Measurements from ENCODE around the gene MMD.
"Not testable (repeated sequence)": the region's sequence is repeated elsewhere in the genome, so short reads cannot be mapped to it uniquely, and the experiment has no call there.

Gene MMD, protein sequence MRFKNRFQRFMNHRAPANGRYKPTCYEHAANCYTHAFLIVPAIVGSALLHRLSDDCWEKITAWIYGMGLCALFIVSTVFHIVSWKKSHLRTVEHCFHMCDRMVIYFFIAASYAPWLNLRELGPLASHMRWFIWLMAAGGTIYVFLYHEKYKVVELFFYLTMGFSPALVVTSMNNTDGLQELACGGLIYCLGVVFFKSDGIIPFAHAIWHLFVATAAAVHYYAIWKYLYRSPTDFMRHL

DNA sequence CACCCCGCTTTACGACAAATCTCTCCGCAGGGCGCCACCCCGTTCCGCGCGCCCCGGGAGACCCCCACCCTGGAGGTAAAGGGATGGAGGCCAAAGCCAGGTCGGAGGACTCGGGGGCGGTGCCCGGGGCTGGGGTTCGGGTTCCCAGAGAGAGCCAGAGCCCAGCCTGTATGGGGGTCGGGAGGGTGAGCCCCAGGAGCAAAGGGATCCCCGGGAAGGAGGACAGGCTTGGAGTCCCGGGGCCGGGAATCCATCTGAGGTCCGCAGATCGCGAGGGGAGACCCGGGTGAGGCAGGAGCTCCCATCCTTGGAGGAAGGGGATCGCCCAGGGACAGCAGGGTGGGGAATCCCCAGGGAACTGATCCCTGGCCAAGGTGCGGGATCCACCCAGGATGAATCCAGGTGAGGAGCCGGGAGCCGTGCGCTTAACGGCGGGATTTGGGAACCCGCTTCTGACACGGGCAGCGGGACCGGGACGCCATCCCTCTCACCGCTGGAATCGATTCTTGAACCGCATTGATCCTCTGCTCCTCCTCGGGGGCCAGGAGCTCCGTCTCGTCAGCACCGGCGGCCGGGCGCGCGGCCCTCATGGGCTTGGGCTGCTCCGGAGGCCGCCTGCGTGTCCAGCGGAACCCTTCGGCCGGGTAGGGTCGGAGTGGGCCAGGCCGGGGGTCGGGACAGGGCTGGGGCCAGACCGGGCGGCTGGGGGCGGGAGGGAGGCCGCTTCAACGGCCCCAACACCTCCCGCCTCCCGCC lies at the start of gene MMD:
Gene MMD, minus strand, starts transcription at position 657 of the 756 bp plus-strand sequence. Its CDS starts 140 bp downstream, at position 517.
- DNase-seq = peak; percentile 22

DNA sequence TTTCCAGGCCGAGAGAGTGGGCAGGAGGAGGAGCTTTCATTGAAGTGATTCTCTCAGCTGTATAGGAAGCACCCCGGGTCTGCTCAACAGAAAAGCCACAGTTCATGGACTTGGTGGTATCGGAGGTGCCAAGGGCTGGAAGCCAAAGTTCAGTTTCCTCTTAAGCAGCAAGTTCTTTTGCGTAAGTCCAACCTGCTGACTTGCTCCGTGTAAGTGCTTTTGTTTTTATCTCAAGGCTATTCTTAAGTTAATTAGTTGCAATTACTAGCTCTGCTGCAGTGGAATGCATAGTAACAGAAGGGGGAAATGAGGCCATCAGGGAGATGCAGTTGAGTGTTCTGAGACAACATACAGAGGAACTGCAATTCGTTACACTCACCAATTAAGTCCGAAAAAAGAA lies 45.0 kb upstream of the MMD start:
- no peak for DNase-seq

GRCh38 chr17:55465771-55466170 lies 44.1 kb upstream of the MMD start:
- DNase-seq = not testable (repeated sequence)

DNA sequence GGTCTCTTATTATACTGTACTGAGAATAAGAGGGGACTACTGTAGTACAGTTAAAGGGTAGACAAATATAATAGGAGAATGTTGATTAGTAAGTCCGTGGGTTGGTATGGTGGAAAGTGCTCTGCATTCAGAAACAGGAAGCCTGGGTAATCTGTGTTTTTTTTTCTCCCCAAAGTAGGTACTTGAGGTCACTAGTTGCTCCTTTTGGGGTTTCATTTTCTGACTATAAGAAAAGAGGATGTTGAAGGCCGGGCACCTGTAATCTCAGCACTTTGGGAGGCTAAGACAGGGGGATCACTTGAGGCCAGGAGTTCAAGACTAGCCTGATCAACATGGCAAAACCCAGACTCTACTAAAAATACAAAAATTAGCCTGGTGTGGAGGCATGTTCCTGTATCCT lies 42.0 kb upstream of the MMD start:
- no peak for DNase-seq

- DNase-seq = no peak
These were observed 41.1 kb upstream of the MMD start for GRCh38 chr17:55462711-55463110.

DNA sequence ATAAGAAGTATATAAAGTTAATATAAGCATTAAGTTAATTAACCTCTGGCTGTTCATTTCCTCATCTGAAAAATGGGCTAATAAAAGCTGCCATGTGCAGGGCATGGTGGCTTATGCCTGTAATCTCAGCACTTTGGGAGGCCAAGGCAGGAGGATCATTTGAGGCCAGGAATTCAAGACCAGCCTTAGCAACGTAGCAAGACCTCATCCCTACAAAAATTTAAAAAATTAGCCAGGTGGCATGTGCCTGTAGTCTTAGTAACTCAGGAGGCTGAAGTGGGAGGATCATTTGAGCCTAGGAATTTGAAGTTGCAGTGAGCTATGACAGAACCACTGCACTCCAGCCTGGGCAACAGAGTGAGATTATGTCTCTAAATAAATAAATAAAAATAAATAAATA lies 40.6 kb upstream of the MMD start:
- DNase-seq = no peak

DNA sequence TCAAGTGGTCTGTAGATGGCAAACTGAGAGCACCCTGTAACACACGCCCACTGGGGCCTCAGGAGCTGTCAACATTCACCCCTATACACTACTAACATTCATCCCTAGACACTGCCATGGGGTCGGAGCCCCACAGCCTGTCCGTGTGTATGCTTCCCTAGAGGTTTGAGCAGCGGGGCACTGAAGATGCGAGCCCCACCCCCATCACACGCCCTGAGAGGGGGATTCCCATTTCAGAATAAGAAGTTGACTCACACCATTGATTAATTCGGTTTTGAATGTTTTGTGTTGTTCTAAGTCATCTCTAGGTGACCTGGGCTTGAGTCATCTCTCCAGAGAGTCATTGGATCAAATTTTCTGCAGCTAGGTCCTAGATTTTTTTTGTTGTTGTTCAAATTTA lies 37.3 kb upstream of the MMD start:
- peak; percentile 28 for DNase-seq

DNA sequence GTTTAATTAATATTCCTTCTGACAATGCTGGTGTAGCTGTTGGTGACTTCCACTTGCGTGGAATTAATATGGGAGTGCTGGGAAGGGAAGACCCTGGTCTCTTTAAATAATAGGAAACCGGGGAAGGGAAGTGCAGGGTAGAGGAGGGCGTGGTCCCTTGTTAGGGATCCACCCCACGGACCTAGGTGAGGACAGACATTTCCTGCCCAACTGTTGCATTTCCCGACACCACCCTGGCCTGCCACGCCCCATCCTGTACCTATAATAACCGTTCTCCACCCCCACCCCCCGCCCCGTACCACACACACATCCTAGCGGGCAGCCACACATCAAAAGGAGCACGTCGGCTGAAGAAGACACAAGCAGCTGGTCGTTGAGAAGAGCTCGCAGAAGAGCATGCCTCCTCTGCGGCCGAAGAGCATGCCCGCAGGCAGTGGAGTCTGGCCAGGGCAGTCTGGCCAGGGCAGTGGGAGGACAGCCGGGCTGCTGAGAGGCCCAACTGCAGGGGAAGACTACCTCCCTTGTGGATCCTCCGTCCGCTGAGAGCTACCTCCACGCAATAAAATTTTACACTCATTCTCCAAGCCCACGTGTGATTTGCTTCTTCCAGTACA lies 36.8 kb upstream of the MMD start:
- DNase-seq = no peak

GRCh38 chr17:55456307-55457240 lies 34.9 kb upstream of the MMD start:
- no peak for DNase-seq

DNA sequence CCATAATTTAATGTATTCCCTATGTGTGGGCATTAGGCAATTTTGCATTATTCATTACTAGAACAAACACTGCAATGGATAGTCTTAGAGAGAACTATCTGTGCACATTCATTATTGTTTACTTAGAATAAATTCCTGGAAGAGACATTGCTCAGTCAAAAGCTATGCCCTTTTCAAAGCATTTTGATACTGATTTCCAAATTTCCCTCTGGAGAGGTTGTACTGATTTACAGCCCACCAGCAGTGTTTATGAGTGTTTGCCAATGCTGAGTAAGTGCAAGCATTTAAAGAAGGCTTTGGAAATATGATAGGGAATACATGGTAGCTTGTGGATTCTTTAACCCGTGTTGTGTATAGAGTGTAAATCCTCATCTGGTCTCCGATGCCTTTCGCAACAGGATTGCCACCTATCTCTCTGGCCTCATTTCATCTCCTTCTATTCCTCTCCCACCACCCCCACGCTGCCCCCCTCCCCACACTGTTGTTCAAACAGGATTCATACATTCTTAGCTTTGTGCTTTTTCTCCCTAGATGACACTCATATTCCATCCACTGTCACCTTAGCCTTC lies 33.4 kb upstream of the MMD start:
- no peak for DNase-seq

DNA sequence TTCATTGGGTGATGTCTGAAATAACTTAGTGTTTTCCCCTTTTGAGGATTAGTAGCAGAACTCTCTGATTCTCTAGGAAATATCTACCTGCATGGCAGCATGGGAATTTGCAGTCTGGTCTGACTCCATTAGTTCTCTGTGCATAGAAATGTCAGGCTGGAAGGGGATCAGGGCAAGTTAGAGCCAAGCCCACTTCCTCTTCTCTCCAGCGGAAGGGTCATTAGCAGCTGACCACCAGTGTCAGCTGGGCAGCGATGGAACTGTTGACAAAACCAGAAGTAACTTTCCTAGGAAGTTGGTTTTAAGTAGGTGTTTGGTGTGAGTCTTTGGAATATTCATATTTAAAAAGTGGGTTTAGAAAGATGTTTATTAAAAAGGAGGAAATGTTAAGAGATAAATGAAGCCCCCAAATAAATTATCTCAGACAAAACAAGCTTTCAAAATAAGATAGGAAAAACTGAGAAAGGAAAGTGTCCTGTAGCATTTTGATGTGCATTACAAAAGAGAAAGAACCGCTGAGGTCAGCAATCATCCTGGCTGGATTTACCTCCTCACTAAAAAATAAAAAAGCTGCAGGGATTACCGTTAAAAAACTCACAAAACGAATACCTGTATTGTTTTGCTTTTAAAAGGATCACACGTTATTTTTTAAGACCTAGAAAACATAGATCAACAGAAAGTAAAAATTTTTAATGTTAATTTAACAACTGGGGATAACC lies 32.4 kb upstream of the MMD start:
- DNase-seq = no peak

DNA sequence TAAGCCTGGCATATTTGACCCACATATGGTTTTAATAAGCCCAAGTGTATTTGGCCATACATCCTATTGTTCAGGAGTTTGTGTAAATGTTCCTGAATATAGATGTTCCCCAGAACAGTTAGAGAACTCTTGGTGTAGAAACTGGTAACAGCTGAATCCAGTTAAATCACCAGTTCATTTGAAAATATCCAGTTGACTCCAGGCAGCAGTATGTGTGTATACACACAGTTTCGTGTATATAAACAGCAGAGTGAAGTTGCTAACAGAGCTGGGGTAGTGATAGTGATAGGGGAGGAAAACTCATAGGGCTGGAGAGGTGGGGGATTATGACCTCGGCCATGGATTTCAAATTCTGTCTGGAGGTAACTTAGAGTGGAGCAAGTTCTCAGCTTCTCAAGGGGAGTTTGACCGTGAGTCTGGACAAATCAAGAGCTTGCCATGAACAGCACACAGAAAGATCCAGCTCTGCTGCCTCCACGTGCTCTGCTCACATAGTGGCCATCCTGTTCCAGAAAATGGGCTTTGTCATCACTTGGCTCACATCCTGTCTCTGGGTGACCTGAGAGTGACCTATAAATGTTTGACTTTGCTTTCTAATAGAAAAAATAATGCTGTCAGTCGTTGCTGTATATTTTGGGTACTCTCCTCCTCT lies 30.6 kb upstream of the MMD start:
- no peak for DNase-seq

- no peak for DNase-seq
These were observed 30.1 kb upstream of the MMD start for GRCh38 chr17:55451758-55452138.

GRCh38 chr17:55451203-55451641 lies 29.6 kb upstream of the MMD start:
- no peak for DNase-seq

DNA sequence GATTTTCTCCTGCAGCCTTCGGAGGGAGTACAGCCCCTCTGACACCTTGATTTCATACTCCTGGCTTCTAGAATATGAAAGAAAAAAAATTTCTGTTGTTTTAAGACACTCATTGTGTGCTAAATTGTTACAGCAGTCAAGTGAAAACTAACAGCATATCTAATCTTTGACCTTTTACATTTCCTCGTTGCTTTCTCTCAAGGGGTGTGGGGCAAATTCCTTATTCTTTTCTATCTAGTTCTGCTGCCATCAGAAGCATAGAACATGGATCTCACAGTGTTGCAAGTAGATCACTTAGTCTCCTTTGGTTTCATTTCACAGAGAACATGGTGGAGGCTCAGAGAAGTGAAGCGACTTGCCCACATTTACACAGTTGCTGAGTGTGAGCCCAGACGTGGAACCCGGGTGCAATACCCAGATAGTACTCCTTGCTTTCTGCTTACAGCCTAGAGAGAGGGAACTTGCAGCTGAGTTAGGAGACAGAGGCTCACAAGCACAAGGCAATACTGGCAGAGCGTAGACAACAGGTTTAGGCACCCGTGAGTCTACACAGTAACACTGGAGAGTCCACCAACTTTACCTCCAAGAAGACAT lies 28.7 kb upstream of the MMD start:
- no peak for DNase-seq

- no peak for DNase-seq
These were observed 27.0 kb upstream of the MMD start for GRCh38 chr17:55448681-55449080.

- DNase-seq = no peak
These were observed 25.1 kb upstream of the MMD start for GRCh38 chr17:55446581-55447205.

DNA sequence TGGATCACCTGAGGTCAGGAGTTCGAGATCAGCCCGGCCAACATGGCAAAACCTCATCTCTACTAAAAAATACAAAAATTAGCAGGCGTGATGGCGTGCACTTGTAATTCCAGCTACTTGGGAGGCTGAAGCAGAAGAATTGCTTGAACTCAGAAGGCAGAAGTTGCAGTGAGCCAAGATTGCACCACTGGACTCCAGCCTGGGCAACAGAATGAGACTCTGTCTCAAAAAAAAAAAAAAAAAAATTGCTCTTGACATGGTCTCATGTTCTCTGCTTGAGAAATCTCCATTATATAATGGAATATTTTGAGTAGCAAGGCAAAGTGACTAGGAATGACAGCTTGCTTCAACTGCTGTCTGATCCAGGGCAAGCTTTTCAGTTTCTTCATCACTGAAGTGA lies 24.4 kb upstream of the MMD start:
- not testable (repeated sequence) for DNase-seq

- DNase-seq = no peak
These were observed 23.1 kb upstream of the MMD start for GRCh38 chr17:55444471-55445441.
